HCT116 (cell line): Measurements from ENCODE around the gene IGFALS. TPM values are rescaled to one million over a fixed set of nuclear protein-coding genes. Genes with fewer than 3 reads are reported as not detected.
A peak's percentile ranks its signal among the peaks of the same experiment; 100 is the strongest.

Experiments
- ATAC-seq: fragments of 200-7000 bp; cut with Tn5 transposase; 2 replicates; pipeline ENCODE4 v1.9.1; 2020; ENCODE audit warnings: mild to moderate bottlenecking, moderate library complexity
- BruUV-seq: library from RNA; stranded (reverse); fragments of 400-500 nt; replicated peaks from 2 replicates; lab custom pipeline; 2021; lab: Mats Ljungman, UMichigan
- CTCF ChIA-PET: fragments of 300-600 bp; sonication (Branson Sonifier 250); formaldehyde crosslinking; loops from one replicate; lab custom pipeline; 2021; ENCODE audit warnings: antibody characterized with exemption; lab: Charles Lee
- POLR2A ChIA-PET: fragments of 300-600, 350-600 bp; sonication (Branson Sonifier 250); formaldehyde crosslinking; loops from one replicate; lab custom pipeline; 2021; ENCODE audit warnings: antibody characterized with exemption; lab: Charles Lee
- RAD21 ChIA-PET, 2 experiments: fragments of 300-600 bp; sonication (Branson Sonifier 250); formaldehyde crosslinking; loops; one replicate each; lab custom pipeline; 2023; ENCODE audit warnings: low total read pairs in 2 of 2; ENCODE audit not compliant: uncharacterized antibody in 2 of 2, unreplicated experiment in 2 of 2, low non-redundant PET in 1 of 2; lab: Charles Lee
- DNase-seq: peaks from one replicate; pipeline ENCODE4 v3.0.0-alpha.2; 2010; ENCODE audit warnings: low read depth, low spot score
- H2AFZ ChIP-seq: fragments of 200-600 bp; shearing (Covaris generic), sonication (generic); 2 replicates; pipeline ENCODE4 v1.6.1; 2017; ENCODE audit warnings: low read depth, mixed run types, mixed read lengths, antibody characterized with exemption, low read length; ENCODE audit not compliant: poor library complexity, severe bottlenecking
- H3K27ac ChIP-seq: 2 replicates; pipeline ENCODE4 v1.5.1; 2012; ENCODE audit warnings: low read depth, low read length
- H3K27me3 ChIP-seq: fragments of 200-600 bp; sonication (generic); 2 replicates; pipeline ENCODE4 v1.6.1; 2016; ENCODE audit warnings: mixed run types, low read length, mixed read lengths; ENCODE audit not compliant: insufficient read depth
- H3K36me3 ChIP-seq, 2 experiments: fragments of 200-500 bp in 1 of 2; fragments of 200-600 bp in 1 of 2; sonication (Bioruptor generic) in 1 of 2; sonication (generic) in 1 of 2; 2 replicates each; pipeline versions ENCODE4 v1.5.1 to v1.6.1; 2014 to 2016; ENCODE audit warnings: low read length in 2 of 2, inconsistent platforms in 1 of 2, mixed read lengths in 1 of 2, mixed run types in 1 of 2; ENCODE audit not compliant: insufficient read depth in 2 of 2, control insufficient read depth in 1 of 2
- H3K4me1 ChIP-seq, 2 experiments: fragments of 200-600 bp in 1 of 2; sonication (generic) in 1 of 2; 2 replicates each; pipeline versions ENCODE4 v1.5.1 to v1.6.1; 2012 to 2017; ENCODE audit warnings: low read length in 2 of 2, inconsistent platforms in 1 of 2, mild to moderate bottlenecking in 1 of 2, mixed read lengths in 1 of 2, mixed run types in 1 of 2, moderate library complexity in 1 of 2; ENCODE audit not compliant: insufficient read depth in 2 of 2, control insufficient read depth in 1 of 2
- H3K4me2 ChIP-seq: fragments of 200-600 bp; sonication (generic); 2 replicates; pipeline ENCODE4 v1.6.1; 2017; ENCODE audit warnings: mixed run types, low read length, mixed read lengths
- H3K4me3 ChIP-seq, 2 experiments: fragments of 200-600 bp in 1 of 2; sonication (generic) in 1 of 2; replicated peaks in 1 of 2; 2 replicates each; pipeline ENCODE4 v1.5.1; 2011 to 2016; ENCODE audit warnings: low read length in 2 of 2, control low read depth in 1 of 2, low read depth in 1 of 2, mild to moderate bottlenecking in 1 of 2, mixed read lengths in 1 of 2, mixed run types in 1 of 2
- H3K79me2 ChIP-seq: fragments of 200-600 bp; sonication (generic); 2 replicates; pipeline ENCODE4 v1.6.1; 2017; ENCODE audit warnings: mild to moderate bottlenecking, mixed run types, low read length, moderate library complexity, mixed read lengths; ENCODE audit not compliant: insufficient read depth
- H3K9ac ChIP-seq: fragments of 200-600 bp; sonication (generic); 2 replicates; pipeline ENCODE4 v1.6.1; 2016; ENCODE audit warnings: low read length, mixed read lengths
- H3K9me2 ChIP-seq: fragments of 200-600 bp; sonication (generic), shearing (Covaris generic); 2 replicates; pipeline ENCODE4 v1.6.1; 2017; ENCODE audit warnings: mixed run types, mild to moderate bottlenecking, moderate library complexity; ENCODE audit not compliant: insufficient read depth
- H3K9me3 ChIP-seq, 2 experiments: fragments of 200-500 bp in 1 of 2; fragments of 200-600 bp in 1 of 2; sonication (Bioruptor generic) in 1 of 2; sonication (generic) in 1 of 2; 2 replicates each; pipeline ENCODE4 v1.6.1; 2014 to 2017; ENCODE audit warnings: low read length in 2 of 2, mixed read lengths in 2 of 2, inconsistent platforms in 1 of 2, low read depth in 1 of 2, mild to moderate bottlenecking in 1 of 2, mixed run types in 1 of 2, moderate library complexity in 1 of 2; ENCODE audit not compliant: control insufficient read depth in 1 of 2, insufficient read depth in 1 of 2
- H4K20me1 ChIP-seq: fragments of 200-600 bp; sonication (generic), shearing (Covaris generic); 2 replicates; pipeline ENCODE4 v1.6.1; 2017; ENCODE audit warnings: mixed run types, mild to moderate bottlenecking, moderate library complexity; ENCODE audit not compliant: insufficient read depth
- CTCF ChIP-seq, 3 experiments: fragments of 200-600 bp in 1 of 3; sonication (generic) in 1 of 3; IDR thresholded peaks in 2 of 3; conservative IDR thresholded peaks in 1 of 3; 2 replicates each; pipeline ENCODE4 v1.5.1; 2012 to 2017; ENCODE audit warnings: low read depth in 2 of 3, low read length in 2 of 3, antibody characterized with exemption in 1 of 3, borderline replicate concordance in 1 of 3, control low read depth in 1 of 3, mild to moderate bottlenecking in 1 of 3, mixed read lengths in 1 of 3, mixed run types in 1 of 3, moderate library complexity in 1 of 3; ENCODE audit not compliant: insufficient read depth in 1 of 3
- ELF1 ChIP-seq: IDR thresholded peaks from 2 replicates; pipeline ENCODE4 v1.6.1; 2012; ENCODE audit warnings: low read depth, borderline replicate concordance
- EZH2 ChIP-seq: fragments of 200-600 bp; sonication (generic); IDR thresholded peaks from 2 replicates; pipeline ENCODE4 v1.6.1; 2017; ENCODE audit warnings: antibody characterized with exemption, mixed run types
- POLR2AphosphoS5 ChIP-seq: IDR thresholded peaks from 2 replicates; pipeline ENCODE4 v1.6.1; 2011; ENCODE audit warnings: mild to moderate bottlenecking, low read depth, low read length, moderate library complexity
- RAD21 ChIP-seq: IDR thresholded peaks from 2 replicates; pipeline ENCODE4 v1.6.1; 2012; ENCODE audit warnings: low read depth, mild to moderate bottlenecking
- YY1 ChIP-seq: IDR thresholded peaks from 2 replicates; pipeline ENCODE4 v1.6.1; 2011; ENCODE audit warnings: low read length, low read depth, moderate library complexity, mild to moderate bottlenecking; ENCODE audit not compliant: insufficient replicate concordance; ENCODE audit errors: extremely low read depth
- ZFX ChIP-seq: fragments of 450-650 bp; IDR thresholded peaks from 2 replicates; pipeline ENCODE4 v1.6.1; 2017
- intact Hi-C: fragments of 100-400 bp; cut with micrococcal nuclease; formaldehyde crosslinking; loops from 2 replicates; pipeline ENCODE4 v1.10.0; 2022
- total RNA-seq: library from RNA; stranded (reverse); gene quantifications from one replicate; pipeline ENCODE4 v1.2.1, GENCODE V29; 2021; ENCODE audit not compliant: unreplicated experiment

IGFALS gene
- total RNA-seq, 1 experiment from 2014 or later: 0.10 TPM

GRCh38 chr16:1764971-1765370 is 28.5 kb downstream of the IGFALS start (continued):
- TF ChIP-seq CTCF (IDR thresholded peaks at IDR 0.05 in 2 of 3, conservative IDR thresholded peaks at IDR 0.05 in 1 of 3; ENCODE audit: borderline replicate concordance in 1 of 3, insufficient read depth in 1 of 3, low read depth in 2 of 3, low read length in 2 of 3) (no peak), ZFX (no peak), EZH2 (no peak), YY1 (no peak), ELF1 (no peak)

- Histone ChIP-seq H3K4me2 (0 out of 2 replicates have a peak overlapping the region, but pooled peaks have one; percentile 25), H2AFZ (no peak overlapping the region), H3K27me3 (no peaks in the 10 kb centered on the region), H3K27ac (peak overlapping the region; percentile 43; the same call in 1 of the 2 replicates), H3K4me3 (no peak overlapping the region), H3K9me3 (no peaks in the 10 kb centered on the region), H3K4me1 (peaks cover 8 to 15% of the 10 kb centered on the region in 2 experiments; a peak in 3 of 4 replicates), H3K9ac (no peak overlapping the region), H3K79me2 (no peaks in the 10 kb centered on the region), H4K20me1 (no peaks in the 10 kb centered on the region), H3K36me3 (peaks cover 5 to 13% of the 10 kb centered on the region in 2 experiments; a peak in 2 of 4 replicates), H3K9me2 (no peaks in the 10 kb centered on the region)
- ATAC-seq: peak; percentile 72
- DNase-seq: no peak
- POLR2A ChIA-PET: no interaction called here
- no TSS peak for BruUV-seq
- intact Hi-C loops: no loop called here
- TF ChIP-seq POLR2AphosphoS5: no peak
- peak in 2 of 3 experiments; percentile 49 to 57; a peak in 4 of 6 replicates for TF ChIP-seq CTCF (IDR thresholded peaks at IDR 0.05 in 2 of 3, conservative IDR thresholded peaks at IDR 0.05 in 1 of 3; ENCODE audit: borderline replicate concordance in 1 of 3, insufficient read depth in 1 of 3, low read depth in 2 of 3, low read length in 2 of 3)
- peak; percentile 69 for TF ChIP-seq RAD21
- RAD21 ChIA-PET: interaction anchor here in 1 of 2 experiments (0.6 to 1.3 kb wide), 2 partner anchors 86 to 267 kb away, joined by 3 to 13 read pairs; partner anchors contain the start of gene JPT2
- CTCF ChIA-PET: no interaction called here
Observed at GRCh38 chr16:1763521-1764511, 29.7 kb downstream of the IGFALS start.
